ENCODE measurements around the gene RHPN2.

DNA sequence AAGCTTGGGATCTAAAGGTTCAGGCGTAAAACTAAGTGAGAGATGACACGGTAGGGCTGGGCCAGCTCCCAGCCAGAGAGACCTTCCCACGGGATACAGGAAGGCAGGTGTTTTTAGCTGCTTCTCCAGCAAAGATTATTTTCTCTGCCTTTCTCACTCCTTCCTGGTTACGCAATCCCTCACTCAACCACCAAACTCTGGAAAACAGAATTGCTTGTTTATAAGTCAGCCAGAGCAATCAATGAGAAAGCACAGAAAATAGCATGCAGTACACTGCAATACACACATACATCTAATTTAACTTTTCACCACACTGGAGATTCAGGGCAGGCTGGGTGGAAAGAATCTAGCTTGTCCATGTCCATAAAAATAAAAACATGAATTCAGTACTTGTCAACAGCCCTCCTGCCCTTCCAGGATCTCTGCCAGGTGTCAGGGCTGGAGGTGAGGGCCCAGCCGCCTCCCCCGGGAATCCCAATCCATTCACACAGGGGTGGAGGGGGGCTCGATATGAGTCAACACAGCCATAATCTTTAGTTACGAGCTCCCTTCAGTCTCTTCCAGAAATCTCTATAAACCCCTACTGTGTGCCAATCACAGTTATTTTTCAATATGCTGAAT lies 12.2 kb downstream of the RHPN2 start:
- TF ChIP-seq CTCF (IDR thresholded peaks at IDR 0.05; ENCODE audit: insufficient read depth, low read length) (no peak), POLR2AphosphoS5 (IDR thresholded peaks at IDR 0.05; ENCODE audit: low read depth) (no peak)
